Activated gamma-delta T cell treated with Interleukin-2 at 50 U/mL for 16 hours (primary cell): ENCODE data around the gene RHBDL1.
"Not testable (repeated sequence)": the region's sequence is repeated elsewhere in the genome, so short reads cannot be mapped to it uniquely, and the experiment has no call there.

Experiments
- DNase-seq: peaks from one replicate; pipeline ENCODE4 v3.0.0-alpha.2; 2020

RHBDL1 gene

GRCh38 chr16:687499-687898 is 12.0 kb downstream of the RHBDL1 start:
- no peak for DNase-seq

- no peak for DNase-seq
Observed at GRCh38 chr16:689175-689897, 13.9 kb downstream of the RHBDL1 start.

GRCh38 chr16:691242-691641 is 15.8 kb downstream of the RHBDL1 start:
- not testable (repeated sequence) for DNase-seq

GRCh38 chr16:692356-693108 is 17.1 kb downstream of the RHBDL1 start:
- DNase-seq: no peak

GRCh38 chr16:693364-693763 is 17.9 kb downstream of the RHBDL1 start:
- DNase-seq: no peak

GRCh38 chr16:693766-694165 is 18.3 kb downstream of the RHBDL1 start:
- peak; percentile 45 for DNase-seq

GRCh38 chr16:694187-694862 is 18.9 kb downstream of the RHBDL1 start:
- DNase-seq: no peak

- no peak for DNase-seq
Observed at GRCh38 chr16:694863-695354, 19.4 kb downstream of the RHBDL1 start.

- DNase-seq: peak; percentile 52
Observed at GRCh38 chr16:695355-696089, 20.1 kb downstream of the RHBDL1 start.

- DNase-seq: no peak
Observed at GRCh38 chr16:698911-699671, 23.6 kb downstream of the RHBDL1 start.

GRCh38 chr16:700684-701584 is 25.5 kb downstream of the RHBDL1 start:
- DNase-seq: peak; percentile 36

- DNase-seq: no peak
Observed at GRCh38 chr16:702341-702740, 26.9 kb downstream of the RHBDL1 start.

- no peak for DNase-seq
Observed at GRCh38 chr16:703406-703805, 27.9 kb downstream of the RHBDL1 start.

- no peak for DNase-seq
Observed at GRCh38 chr16:704047-704446, 28.6 kb downstream of the RHBDL1 start.

GRCh38 chr16:704552-705380 is 29.3 kb downstream of the RHBDL1 start:
- no peak for DNase-seq

- no peak for DNase-seq
Observed at GRCh38 chr16:705431-706188, 30.1 kb downstream of the RHBDL1 start, which contains the start of gene FBXL16. Gene FBXL16, minus strand, starts transcription at chr16:705801. Its CDS starts 8,396 bp downstream, at chr16:697405.

GRCh38 chr16:706189-707061 is 31.0 kb downstream of the RHBDL1 start:
- DNase-seq: no peak

- DNase-seq: no peak
Observed at GRCh38 chr16:707062-707538, 31.6 kb downstream of the RHBDL1 start.
